Neuron (in vitro differentiated cells): ENCODE data around the gene FAHD1.

Experiments used
- H2AFZ ChIP-seq: one replicate; pipeline ENCODE4 v1.6.1; 2013; ENCODE audit warnings: low read depth, mild to moderate bottlenecking, inconsistent platforms, low read length, moderate library complexity
- H3K27me3 ChIP-seq: one replicate; pipeline ENCODE4 v1.6.1; 2013; ENCODE audit warnings: low read length; ENCODE audit not compliant: insufficient read depth
- H3K36me3 ChIP-seq: one replicate; pipeline ENCODE4 v1.6.1; 2013; ENCODE audit warnings: low read length; ENCODE audit not compliant: insufficient read depth
- H3K4me1 ChIP-seq: one replicate; pipeline ENCODE4 v1.6.1; 2013; ENCODE audit warnings: low read length; ENCODE audit not compliant: insufficient read depth
- H3K4me3 ChIP-seq: 2 replicates; pipeline ENCODE4 v1.5.1; 2013; ENCODE audit warnings: mild to moderate bottlenecking, low read length, moderate library complexity
- H3K9me3 ChIP-seq: one replicate; pipeline ENCODE4 v1.6.1; 2013; ENCODE audit warnings: low read length

The FAHD1 gene

GRCh38 chr16:1825864-1826690 is 929 bp upstream of the FAHD1 start:
- Histone ChIP-seq H3K4me1 (peaks cover 21% of the 10 kb centered on the region), H2AFZ (no peak overlapping the region), H3K27me3 (no peaks in the 10 kb centered on the region), H3K4me3 (peak overlapping the region; percentile 71), H3K9me3 (no peaks in the 10 kb centered on the region), H3K36me3 (peaks cover 25% of the 10 kb centered on the region)

DNA sequence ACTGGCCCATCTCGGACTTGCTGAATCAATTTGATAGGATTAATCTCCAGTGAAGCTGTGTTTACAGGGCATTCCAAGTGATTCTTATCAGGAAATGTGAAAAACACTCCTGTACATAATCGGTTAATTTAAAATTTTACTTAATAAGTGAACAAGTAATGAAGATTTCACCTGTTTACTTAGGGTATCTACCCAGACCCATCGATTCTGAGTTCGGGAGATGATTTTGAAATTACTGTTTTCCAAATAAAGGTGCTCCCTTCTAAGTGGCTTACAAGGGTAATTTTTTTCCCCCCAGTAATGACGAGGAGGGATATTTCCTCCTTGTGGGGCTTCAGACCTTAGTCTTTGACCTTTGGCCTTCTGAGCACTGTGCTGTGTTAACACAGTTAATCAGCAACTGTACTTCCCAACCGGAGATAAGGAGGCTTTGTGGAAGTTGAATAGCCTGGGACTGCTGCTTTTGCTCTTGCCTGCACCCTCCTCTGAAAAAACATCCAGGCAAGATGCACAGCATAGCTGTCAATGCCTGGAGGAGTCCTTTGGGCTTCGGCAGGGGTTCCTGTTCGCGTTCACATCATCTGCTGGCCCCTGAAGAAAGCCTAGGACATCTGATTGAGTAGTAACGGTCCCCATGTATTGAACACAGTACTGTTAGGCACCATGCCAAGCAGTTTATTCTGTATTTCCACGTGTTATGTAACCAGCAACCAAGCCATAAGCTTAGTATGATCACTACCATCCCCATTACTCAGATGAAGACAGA is 1.8 kb downstream of the FAHD1 start:
- Histone ChIP-seq H3K36me3 (peaks cover 24% of the 10 kb centered on the region), H3K27me3 (no peaks in the 10 kb centered on the region), H2AFZ (no peak overlapping the region), H3K4me1 (peaks cover 21% of the 10 kb centered on the region), H3K4me3 (peak overlapping the region; percentile 71), H3K9me3 (no peaks in the 10 kb centered on the region)

DNA sequence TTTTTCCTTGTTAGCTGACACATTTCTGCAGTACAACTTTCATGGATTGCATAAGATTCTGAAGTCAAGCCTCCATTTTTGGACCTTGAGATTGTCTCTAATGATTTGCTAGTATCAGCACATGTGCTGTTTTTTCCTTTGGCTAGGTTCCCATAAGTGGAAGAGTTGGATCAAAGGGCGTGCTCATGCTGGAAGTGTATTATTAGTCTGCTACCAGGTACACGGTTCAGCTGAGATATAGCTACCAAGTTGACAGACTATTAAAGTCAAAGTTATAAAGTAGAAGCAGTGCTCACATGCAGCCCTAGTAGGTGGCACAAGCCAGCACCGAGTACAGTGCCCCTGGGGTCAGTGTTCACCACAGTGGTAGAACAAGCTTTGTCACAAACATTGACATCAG is 3.2 kb downstream of the FAHD1 start:
- H3K27me3 ChIP-seq = no peaks in the 10 kb centered on the region

DNA sequence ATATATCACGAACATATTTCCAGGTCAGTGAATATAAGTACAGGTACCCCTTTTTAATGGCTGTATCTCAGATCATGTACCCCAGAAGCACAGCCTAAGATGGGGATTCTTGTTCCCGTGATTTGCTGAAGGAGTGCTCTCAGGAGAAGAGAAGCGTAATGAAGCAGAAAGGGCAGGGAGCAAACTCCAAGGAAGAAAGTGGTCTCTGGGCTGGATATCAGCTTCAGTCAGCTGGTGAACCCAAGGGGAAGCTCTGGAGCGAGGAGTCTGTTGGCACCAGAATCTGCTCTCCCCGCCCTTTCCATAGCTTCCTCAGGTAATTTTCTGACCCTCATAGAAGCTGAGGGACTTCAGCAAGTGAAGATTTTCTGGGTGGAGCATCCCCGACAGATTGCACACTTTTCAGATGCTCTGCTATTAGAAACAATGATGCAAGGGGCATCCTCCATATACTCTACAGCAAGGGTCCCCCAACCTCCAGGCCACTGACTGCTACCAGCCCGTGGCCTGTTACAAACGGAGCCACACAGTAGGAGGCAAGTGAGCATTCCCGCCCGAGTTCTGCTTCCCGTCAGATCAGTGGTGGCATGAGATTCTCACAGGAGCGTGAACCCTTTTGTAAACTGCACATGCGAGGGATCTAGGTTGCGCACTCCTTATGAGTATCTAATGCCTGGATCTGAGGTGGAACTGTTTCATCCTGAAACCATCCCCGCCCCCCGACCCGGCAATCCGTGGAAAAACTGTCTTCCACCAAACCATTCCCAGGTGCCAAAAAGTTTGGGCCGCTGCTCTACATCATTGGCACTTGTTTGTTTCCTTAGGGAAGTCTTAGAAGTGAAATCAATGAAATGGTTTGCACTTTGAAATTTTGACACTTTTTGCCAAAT is 4.4 kb downstream of the FAHD1 start:
- Histone ChIP-seq H3K27me3 (no peaks in the 10 kb centered on the region), H3K4me3 (no peak overlapping the region), H3K36me3 (peaks cover 26% of the 10 kb centered on the region), H3K9me3 (no peaks in the 10 kb centered on the region), H3K4me1 (peaks cover 13% of the 10 kb centered on the region), H2AFZ (no peak overlapping the region)

More for the DNA sequence above, 3.2 kb downstream of the FAHD1 start:
- Histone ChIP-seq H2AFZ (no peak overlapping the region), H3K4me1 (peaks cover 20% of the 10 kb centered on the region), H3K9me3 (no peaks in the 10 kb centered on the region), H3K36me3 (peaks cover 24% of the 10 kb centered on the region), H3K4me3 (no peak overlapping the region)

- Histone ChIP-seq H3K36me3 (peaks cover 26% of the 10 kb centered on the region), H3K4me1 (peaks cover 13% of the 10 kb centered on the region), H3K4me3 (no peak overlapping the region), H2AFZ (no peak overlapping the region), H3K9me3 (no peaks in the 10 kb centered on the region), H3K27me3 (no peaks in the 10 kb centered on the region)
These were observed 5.9 kb downstream of the FAHD1 start for GRCh38 chr16:1832838-1833454.

- H3K4me1 ChIP-seq = peaks cover 3% of the 10 kb centered on the region
These were observed 7.1 kb downstream of the FAHD1 start for GRCh38 chr16:1834096-1834495.

GRCh38 chr16:1839554-1839953 is 12.5 kb downstream of the FAHD1 start:
- H3K9me3 ChIP-seq = no peaks in the 10 kb centered on the region
- no peaks in the 10 kb centered on the region for H3K27me3 ChIP-seq
- H3K4me3 ChIP-seq = no peak overlapping the region
- no peak overlapping the region for H2AFZ ChIP-seq
- no peaks in the 10 kb centered on the region for H3K4me1 ChIP-seq
- peaks cover 6% of the 10 kb centered on the region for H3K36me3 ChIP-seq

More at GRCh38 chr16:1834096-1834495, 7.1 kb downstream of the FAHD1 start:
- H2AFZ ChIP-seq = no peak overlapping the region
- no peaks in the 10 kb centered on the region for H3K9me3 ChIP-seq
- H3K36me3 ChIP-seq = peaks cover 23% of the 10 kb centered on the region
- H3K4me3 ChIP-seq = no peak overlapping the region
- no peaks in the 10 kb centered on the region for H3K27me3 ChIP-seq

DNA sequence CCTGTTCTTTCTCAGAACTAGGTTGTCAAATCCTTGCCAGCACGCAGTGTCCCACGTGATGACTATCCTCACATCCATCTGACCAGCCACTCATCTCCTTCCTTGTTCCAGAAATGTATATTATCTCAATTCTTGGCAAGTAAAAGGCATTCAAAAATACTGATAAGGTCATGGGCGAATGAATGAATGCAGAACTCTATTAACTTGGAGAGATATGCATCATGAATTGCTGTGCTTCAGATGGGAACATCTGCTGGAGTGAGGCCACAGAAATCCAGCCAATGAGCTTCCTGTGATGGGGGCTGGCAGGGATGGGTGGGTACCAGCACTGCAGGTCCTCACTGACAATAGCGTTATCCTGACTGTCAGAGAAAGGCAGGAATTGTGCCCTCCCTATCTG is 19.0 kb downstream of the FAHD1 start:
- no peaks in the 10 kb centered on the region for H3K4me1 ChIP-seq
- H3K9me3 ChIP-seq = no peaks in the 10 kb centered on the region
- H3K27me3 ChIP-seq = no peaks in the 10 kb centered on the region
- no peaks in the 10 kb centered on the region for H3K36me3 ChIP-seq
- no peak overlapping the region for H3K4me3 ChIP-seq
- no peak overlapping the region for H2AFZ ChIP-seq

DNA sequence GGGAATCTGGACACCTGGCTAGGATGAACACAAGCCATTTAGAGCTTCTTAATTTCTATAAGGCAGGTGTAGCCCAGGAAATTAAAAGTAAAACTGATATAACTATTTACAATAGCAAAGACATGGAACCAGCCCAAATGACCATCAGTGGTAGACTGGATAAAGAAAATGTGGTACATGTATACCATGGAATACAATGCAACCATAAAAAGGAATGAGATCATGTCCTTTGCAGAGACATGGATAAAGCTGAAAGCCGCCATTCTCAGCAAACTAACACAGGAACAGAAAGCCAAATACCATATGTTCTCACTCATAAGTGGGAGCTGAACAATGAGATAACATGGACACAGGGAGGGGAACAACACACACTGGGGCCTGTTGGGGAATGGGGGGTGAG is 19.4 kb downstream of the FAHD1 start:
- no peaks in the 10 kb centered on the region for H3K36me3 ChIP-seq
- H3K27me3 ChIP-seq = peaks cover 2% of the 10 kb centered on the region

DNA sequence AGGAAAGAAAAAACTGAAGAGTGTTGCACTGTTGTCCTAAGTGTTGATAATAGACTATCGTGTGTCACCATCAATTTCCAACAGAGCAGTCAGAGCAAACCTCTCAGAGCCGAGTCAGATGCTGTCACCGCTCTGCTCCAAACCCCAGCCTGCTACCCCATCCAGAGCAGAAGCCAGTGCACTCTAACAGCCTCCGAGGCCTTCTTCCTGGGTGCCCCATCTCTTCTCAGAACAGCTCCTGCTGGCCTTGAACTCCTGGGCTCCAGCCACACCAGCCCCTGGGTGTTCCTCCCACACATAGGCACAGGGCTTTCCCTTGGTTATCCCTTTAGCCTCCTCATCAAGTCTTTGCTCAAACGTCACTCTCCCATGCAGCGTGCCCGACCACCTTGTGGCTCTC is 24.0 kb downstream of the FAHD1 start:
- Histone ChIP-seq H3K36me3 (no peaks in the 10 kb centered on the region), H3K4me1 (no peaks in the 10 kb centered on the region), H3K27me3 (peaks cover 18% of the 10 kb centered on the region), H2AFZ (no peak overlapping the region), H3K9me3 (no peaks in the 10 kb centered on the region), H3K4me3 (no peak overlapping the region)

More for the DNA sequence above, 19.4 kb downstream of the FAHD1 start:
- Histone ChIP-seq H3K4me1 (no peaks in the 10 kb centered on the region), H2AFZ (no peak overlapping the region), H3K4me3 (no peak overlapping the region), H3K9me3 (no peaks in the 10 kb centered on the region)

- H3K36me3 ChIP-seq = no peaks in the 10 kb centered on the region
- peaks cover 18% of the 10 kb centered on the region for H3K27me3 ChIP-seq
- H2AFZ ChIP-seq = no peak overlapping the region
- no peaks in the 10 kb centered on the region for H3K4me1 ChIP-seq
- no peak overlapping the region for H3K4me3 ChIP-seq
- no peaks in the 10 kb centered on the region for H3K9me3 ChIP-seq
These were observed 24.8 kb downstream of the FAHD1 start for GRCh38 chr16:1851793-1852192.

- peaks cover 3% of the 10 kb centered on the region for H3K4me1 ChIP-seq
- peaks cover 42% of the 10 kb centered on the region for H3K27me3 ChIP-seq
- H2AFZ ChIP-seq = no peak overlapping the region
- no peaks in the 10 kb centered on the region for H3K9me3 ChIP-seq
- H3K36me3 ChIP-seq = no peaks in the 10 kb centered on the region
- no peak overlapping the region for H3K4me3 ChIP-seq
These were observed 30.6 kb downstream of the FAHD1 start for GRCh38 chr16:1857433-1858097.
